ENCODE measurements around the gene CDA.

Gene CDA

DNA sequence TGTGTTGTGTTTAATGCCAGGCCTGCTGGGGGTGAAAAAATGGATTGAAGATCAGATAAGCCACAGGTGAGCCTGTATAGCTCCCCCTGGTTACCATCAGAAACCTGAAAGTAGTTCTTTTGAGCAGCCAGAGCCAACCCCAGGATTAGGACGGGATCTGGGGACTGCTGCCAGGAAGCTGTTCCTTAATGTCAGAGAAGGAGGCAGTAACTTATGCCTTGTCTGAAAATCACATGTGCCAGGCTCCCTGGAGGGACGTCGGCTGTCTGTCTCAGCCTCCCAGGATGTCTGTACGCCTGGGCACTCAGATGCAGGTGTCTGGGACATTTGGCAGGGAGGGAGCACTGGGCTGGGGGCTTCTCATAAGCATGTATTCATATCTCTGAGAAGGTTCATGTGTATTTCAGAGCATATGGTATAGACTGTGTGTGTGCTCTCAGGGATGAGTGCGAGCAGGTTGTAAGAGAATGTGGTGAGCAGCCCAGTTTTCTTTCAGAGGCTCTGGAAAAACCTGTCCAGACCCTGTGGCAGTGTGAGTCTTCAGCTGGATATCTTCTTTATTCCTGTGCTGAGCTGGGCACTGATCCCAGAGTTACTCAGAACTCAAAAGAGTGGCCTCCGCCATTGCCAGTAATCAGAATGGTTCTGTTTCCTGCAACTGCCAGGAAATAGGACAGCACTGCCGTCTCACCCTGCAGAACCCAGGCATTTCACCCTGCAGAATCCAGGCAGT, 33.7 kb upstream of the CDA start:
- H3K4me3 ChIP-seq (ENCODE audit: low read depth, low read length), result no peak overlapping the region
- TF ChIP-seq, protein P1, sequence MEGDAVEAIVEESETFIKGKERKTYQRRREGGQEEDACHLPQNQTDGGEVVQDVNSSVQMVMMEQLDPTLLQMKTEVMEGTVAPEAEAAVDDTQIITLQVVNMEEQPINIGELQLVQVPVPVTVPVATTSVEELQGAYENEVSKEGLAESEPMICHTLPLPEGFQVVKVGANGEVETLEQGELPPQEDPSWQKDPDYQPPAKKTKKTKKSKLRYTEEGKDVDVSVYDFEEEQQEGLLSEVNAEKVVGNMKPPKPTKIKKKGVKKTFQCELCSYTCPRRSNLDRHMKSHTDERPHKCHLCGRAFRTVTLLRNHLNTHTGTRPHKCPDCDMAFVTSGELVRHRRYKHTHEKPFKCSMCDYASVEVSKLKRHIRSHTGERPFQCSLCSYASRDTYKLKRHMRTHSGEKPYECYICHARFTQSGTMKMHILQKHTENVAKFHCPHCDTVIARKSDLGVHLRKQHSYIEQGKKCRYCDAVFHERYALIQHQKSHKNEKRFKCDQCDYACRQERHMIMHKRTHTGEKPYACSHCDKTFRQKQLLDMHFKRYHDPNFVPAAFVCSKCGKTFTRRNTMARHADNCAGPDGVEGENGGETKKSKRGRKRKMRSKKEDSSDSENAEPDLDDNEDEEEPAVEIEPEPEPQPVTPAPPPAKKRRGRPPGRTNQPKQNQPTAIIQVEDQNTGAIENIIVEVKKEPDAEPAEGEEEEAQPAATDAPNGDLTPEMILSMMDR (IDR thresholded peaks at IDR 0.05; ENCODE audit: low read depth, low read length, missing control alignments), result no peak
- no peak for DNase-seq (ENCODE audit: low read depth)
- in situ Hi-C loops (cut with HindIII; ENCODE audit: low sequenced_read_pairs), result no loop called here

DNA sequence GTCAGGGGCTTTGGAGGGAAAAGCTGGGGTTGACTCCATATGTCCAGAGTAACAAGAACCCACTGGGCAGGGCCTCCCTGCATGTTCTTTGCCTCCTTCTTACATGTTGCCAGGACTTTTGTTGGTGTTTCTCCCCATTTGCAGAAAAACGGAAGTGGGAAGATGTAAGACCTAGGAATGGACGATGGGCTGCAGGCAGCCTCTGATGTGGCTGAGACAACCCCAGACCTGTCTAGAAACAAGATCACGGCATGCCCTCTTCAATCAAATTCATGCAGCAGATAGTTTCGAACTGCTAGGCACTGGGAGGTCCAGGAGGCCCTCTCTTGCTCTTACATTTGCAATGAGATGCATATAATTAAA, 33.2 kb upstream of the CDA start:
- no peak overlapping the region for H3K4me3 ChIP-seq (ENCODE audit: low read depth, low read length)
- in situ Hi-C loops (cut with HindIII; ENCODE audit: low sequenced_read_pairs), result no loop called here
- TF ChIP-seq, protein P1 (IDR thresholded peaks at IDR 0.05; ENCODE audit: low read depth, low read length, missing control alignments), result no peak
- no peak for DNase-seq (ENCODE audit: low read depth)

DNA sequence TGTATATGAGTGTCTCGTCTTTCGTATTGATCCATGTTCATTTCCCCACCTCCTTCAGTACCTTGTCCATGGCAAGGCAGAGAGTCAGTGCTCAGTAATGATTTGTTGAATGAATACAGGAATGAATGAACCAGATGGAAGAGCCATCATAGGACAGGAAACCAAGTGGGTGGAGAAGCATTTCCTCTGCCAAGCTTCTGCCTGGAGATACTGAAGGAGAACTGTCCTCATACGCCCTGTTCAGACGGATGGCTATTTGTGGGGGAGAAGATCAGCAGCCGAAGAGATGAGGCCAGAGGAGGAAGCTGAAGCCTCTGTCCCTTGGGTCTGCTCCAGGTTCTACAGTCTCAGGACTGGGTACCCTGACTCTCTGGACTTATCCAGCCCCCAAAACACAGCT, 30.7 kb upstream of the CDA start:
- in situ Hi-C loops (cut with HindIII; ENCODE audit: low sequenced_read_pairs), result no loop called here
- DNase-seq (ENCODE audit: low read depth), result no peak
- TF ChIP-seq, protein P1 (IDR thresholded peaks at IDR 0.05; ENCODE audit: low read depth, low read length, missing control alignments), result no peak
- no peak overlapping the region for H3K4me3 ChIP-seq (ENCODE audit: low read depth, low read length)

DNA sequence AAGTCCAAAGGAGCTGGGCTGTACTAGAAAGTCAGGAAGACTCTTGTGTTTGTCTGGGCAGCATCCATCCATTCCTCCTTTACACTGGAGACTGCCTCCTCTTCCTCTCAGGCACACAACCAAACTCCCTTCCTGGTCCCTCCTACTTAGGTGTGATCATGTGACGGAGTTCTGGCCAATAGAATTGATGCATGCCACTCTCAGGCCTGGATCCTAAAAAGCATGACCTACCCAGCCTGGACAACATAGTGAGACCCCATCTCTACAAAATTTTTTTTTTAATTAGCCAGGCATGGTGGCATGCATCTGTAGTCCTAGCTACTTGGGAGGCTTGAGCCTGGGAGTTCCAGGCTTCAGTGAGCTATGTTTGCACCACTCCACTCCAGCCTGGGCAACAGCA, 27.9 kb upstream of the CDA start:
- TF ChIP-seq, protein P1 (IDR thresholded peaks at IDR 0.05; ENCODE audit: low read depth, low read length, missing control alignments), result no peak
- no peak for DNase-seq (ENCODE audit: low read depth)
- in situ Hi-C loops (cut with HindIII; ENCODE audit: low sequenced_read_pairs), result no loop called here
- no peak overlapping the region for H3K4me3 ChIP-seq (ENCODE audit: low read depth, low read length)

DNA sequence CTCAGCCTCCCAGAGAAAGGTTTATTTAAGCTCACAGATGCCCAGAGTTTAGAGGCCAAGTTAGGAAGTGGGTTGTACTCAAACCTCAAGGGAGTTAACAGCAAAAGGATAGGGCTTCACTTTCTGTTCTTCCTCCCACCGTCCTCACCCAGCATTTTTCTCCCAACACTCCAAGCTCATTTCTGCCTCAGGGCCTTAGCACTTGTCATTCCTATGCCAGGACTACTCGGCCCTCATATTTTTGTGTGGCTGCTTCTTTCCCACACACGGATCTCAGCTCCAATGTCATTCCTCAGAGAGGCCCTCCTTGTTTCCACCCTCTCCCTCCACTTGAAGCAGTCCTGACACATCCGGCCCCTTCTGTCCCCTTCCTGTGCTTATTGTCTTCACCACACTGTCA, 23.7 kb upstream of the CDA start:
- in situ Hi-C loops (cut with HindIII; ENCODE audit: low sequenced_read_pairs), result no loop called here
- DNase-seq (ENCODE audit: low read depth), result no peak
- TF ChIP-seq, protein P1 (IDR thresholded peaks at IDR 0.05; ENCODE audit: low read depth, low read length, missing control alignments), result no peak
- no peak overlapping the region for H3K4me3 ChIP-seq (ENCODE audit: low read depth, low read length)

DNA sequence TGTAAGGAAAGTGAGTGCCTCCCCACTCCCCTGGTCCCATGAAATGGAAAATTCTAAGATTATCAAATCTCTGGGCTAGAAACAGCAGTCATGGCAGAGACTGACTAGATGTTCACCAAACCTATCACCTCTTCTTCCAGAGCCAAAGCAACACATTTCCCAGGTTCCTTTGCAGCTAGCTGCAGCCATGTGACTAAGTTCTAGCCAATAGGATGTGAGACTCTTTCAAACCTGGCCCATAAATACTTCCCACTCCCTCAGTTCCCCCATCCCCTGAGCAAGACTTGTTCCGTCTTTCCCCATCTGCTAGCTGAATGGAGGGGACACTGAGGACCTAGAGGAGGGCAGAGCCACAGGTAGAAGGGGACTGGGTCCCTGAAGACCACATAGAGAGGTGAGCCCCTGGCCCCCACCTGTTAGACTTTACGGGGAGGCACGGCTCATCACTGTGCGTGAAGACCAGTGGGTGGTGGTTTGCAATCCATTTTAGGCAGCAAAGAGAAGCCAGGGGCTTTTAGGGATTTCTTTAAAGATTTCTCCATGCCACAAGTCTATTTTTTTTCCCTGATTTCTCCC, 19.3 kb upstream of the CDA start:
- no peak for DNase-seq (ENCODE audit: low read depth)
- TF ChIP-seq, protein P1 (IDR thresholded peaks at IDR 0.05; ENCODE audit: low read depth, low read length, missing control alignments), result no peak
- in situ Hi-C loops (cut with HindIII; ENCODE audit: low sequenced_read_pairs), result no loop called here

More for the DNA sequence above, 19.3 kb upstream of the CDA start:
- no peak overlapping the region for H3K4me3 ChIP-seq (ENCODE audit: low read depth, low read length)

Data from astrocyte of the cerebellum (primary cell).